Kidney (tissue), 11 donors: ENCODE data around the gene ZNG1A. TPM values are rescaled to one million over a fixed set of nuclear protein-coding genes. Genes with fewer than 3 reads are reported as not detected.
"Not testable (repeated sequence)": the region's sequence is repeated elsewhere in the genome, so short reads cannot be mapped to it uniquely, and the experiment has no call there.

ENCODE experiments used
- DNase-seq, 5 donors: peaks; one replicate each; pipeline ENCODE4 v3.0.0-alpha.2; 2013 to 2020
- FAIRE-seq: peaks from 2 replicates; lab custom pipeline; 2012; peaks lifted over from hg19 to GRCh38; lab: Jason Lieb, UNC
- H3K27ac ChIP-seq, 2 donors: one replicate each; pipeline ENCODE4 v1.7.0; 2013; ENCODE audit warnings: low read depth in 2 of 2, low read length in 2 of 2, inconsistent platforms in 1 of 2
- H3K27me3 ChIP-seq: one replicate; pipeline ENCODE4 v1.7.1; 2013; ENCODE audit warnings: low read length, inconsistent platforms; ENCODE audit not compliant: control insufficient read depth, insufficient read depth
- H3K36me3 ChIP-seq, 3 donors: one replicate each; pipeline versions ENCODE4 v1.7.0 to v1.7.1; 2013; ENCODE audit warnings: low read length in 3 of 3, control low read depth in 1 of 3, inconsistent platforms in 1 of 3; ENCODE audit not compliant: insufficient read depth in 3 of 3, control insufficient read depth in 2 of 3
- H3K4me1 ChIP-seq, 3 donors: one replicate each; pipeline versions ENCODE4 v1.7.0 to v1.7.1; 2013; ENCODE audit warnings: low read length in 3 of 3, inconsistent platforms in 1 of 3, low read depth in 1 of 3; ENCODE audit not compliant: control insufficient read depth in 2 of 3, insufficient read depth in 2 of 3
- H3K4me3 ChIP-seq, 3 donors: one replicate each; pipeline versions ENCODE4 v1.7.0 to v1.8.1; 2013; ENCODE audit warnings: low read length in 3 of 3, control low read depth in 1 of 3, inconsistent platforms in 1 of 3
- H3K9ac ChIP-seq, 3 donors: one replicate each; pipeline versions ENCODE4 v1.7.0 to v1.7.1; 2013; ENCODE audit warnings: low read length in 3 of 3, control low read depth in 1 of 3, inconsistent platforms in 1 of 3
- H3K9me3 ChIP-seq, 3 donors: one replicate each; pipeline versions ENCODE4 v1.7.0 to v1.7.1; 2013; ENCODE audit warnings: low read length in 3 of 3, control low read depth in 1 of 3, inconsistent platforms in 1 of 3; ENCODE audit not compliant: control insufficient read depth in 2 of 3, insufficient read depth in 1 of 3
- intact Hi-C: fragments of 100-400 bp; cut with DNase I; formaldehyde crosslinking; loops from one replicate; pipeline ENCODE4 v1.11.1; 2022
- polyA plus RNA-seq: library from polyadenylated mRNA; stranded (reverse); fragments of 350-450 nt; fragmentation: Illumina TruSeq; extraction: RNeasy Lipid Tissue Mini Kit (QIAGEN cat#74804); gene quantifications from one replicate; pipeline ENCODE4 v1.2.3, GENCODE V29; 2014; ENCODE audit warnings: low read depth, low replicate concordance; ENCODE audit not compliant: insufficient read depth
- total RNA-seq: library from RNA; stranded (reverse); fragmentation: NEBNext Ultra II Directional; extraction: Animal tissue kit (Norgen Biotek cat#: 25700); gene quantifications from one replicate; pipeline ENCODE4 v1.2.1, GENCODE V29; 2021
- donor health status: control.
- donor health status: control.
- donor health status: DM: yes; HTN: yes; CAD: no.
- donor health status: Normal renal cell carcinoma (clear cell type).

The ZNG1A gene
- total and polyA plus RNA-seq, 2 donors from 2014 or later = 32.7 to 58.0 TPM

GRCh38 chr9:94992-95391 lies 83.9 kb downstream of the ZNG1A start:
- H3K27me3 ChIP-seq, DNase-seq, H3K4me1 ChIP-seq, H3K36me3 ChIP-seq, H3K9me3 ChIP-seq, FAIRE-seq, H3K27ac ChIP-seq, intact Hi-C loops, H3K9ac ChIP-seq, H3K4me3 ChIP-seq: not testable (repeated sequence)

- H3K9ac ChIP-seq, H3K9me3 ChIP-seq, DNase-seq, intact Hi-C loops, H3K27ac ChIP-seq, H3K4me3 ChIP-seq, H3K27me3 ChIP-seq, FAIRE-seq, H3K36me3 ChIP-seq, H3K4me1 ChIP-seq: not testable (repeated sequence)
Observed at GRCh38 chr9:94323-94722, 84.5 kb downstream of the ZNG1A start.

GRCh38 chr9:93909-94308 lies 84.9 kb downstream of the ZNG1A start:
- intact Hi-C loops, H3K4me3 ChIP-seq, H3K27me3 ChIP-seq, H3K9ac ChIP-seq, H3K36me3 ChIP-seq, FAIRE-seq, DNase-seq, H3K4me1 ChIP-seq, H3K27ac ChIP-seq, H3K9me3 ChIP-seq: not testable (repeated sequence)

GRCh38 chr9:90851-91250 lies 88.0 kb downstream of the ZNG1A start:
- FAIRE-seq, H3K4me1 ChIP-seq, H3K9me3 ChIP-seq, H3K27ac ChIP-seq, H3K27me3 ChIP-seq, intact Hi-C loops, H3K4me3 ChIP-seq, H3K9ac ChIP-seq, H3K36me3 ChIP-seq, DNase-seq: not testable (repeated sequence)

- H3K9ac ChIP-seq, H3K27ac ChIP-seq, H3K27me3 ChIP-seq, H3K9me3 ChIP-seq, H3K4me3 ChIP-seq, intact Hi-C loops, FAIRE-seq, DNase-seq, H3K36me3 ChIP-seq, H3K4me1 ChIP-seq: not testable (repeated sequence)
Observed at GRCh38 chr9:88396-89037, 90.3 kb downstream of the ZNG1A start.

GRCh38 chr9:87860-88259 lies 91.0 kb downstream of the ZNG1A start:
- FAIRE-seq, H3K36me3 ChIP-seq, H3K27ac ChIP-seq, H3K27me3 ChIP-seq, H3K9me3 ChIP-seq, H3K4me1 ChIP-seq, H3K4me3 ChIP-seq, DNase-seq, intact Hi-C loops, H3K9ac ChIP-seq: not testable (repeated sequence)

- H3K4me1 ChIP-seq, intact Hi-C loops, H3K27me3 ChIP-seq, H3K9me3 ChIP-seq, DNase-seq, FAIRE-seq, H3K36me3 ChIP-seq, H3K4me3 ChIP-seq, H3K27ac ChIP-seq, H3K9ac ChIP-seq: not testable (repeated sequence)
Observed at GRCh38 chr9:87105-87504, 91.8 kb downstream of the ZNG1A start.

- DNase-seq, H3K27me3 ChIP-seq, H3K27ac ChIP-seq, H3K9ac ChIP-seq, H3K36me3 ChIP-seq, H3K9me3 ChIP-seq, H3K4me3 ChIP-seq, FAIRE-seq, H3K4me1 ChIP-seq, intact Hi-C loops: not testable (repeated sequence)
Observed at GRCh38 chr9:86697-87096, 92.2 kb downstream of the ZNG1A start.
